ENCODE measurements around the gene ZNF138. TPM values are rescaled to one million over a fixed set of nuclear protein-coding genes. Genes with fewer than 3 reads are reported as not detected.
"Not testable (repeated sequence)": the region's sequence is repeated elsewhere in the genome, so short reads cannot be mapped to it uniquely, and the experiment has no call there.

Gene ZNF138
- total and polyA plus RNA-seq, 2 experiments from 2014 or later, result 48.7 to 68.4 TPM

DNA sequence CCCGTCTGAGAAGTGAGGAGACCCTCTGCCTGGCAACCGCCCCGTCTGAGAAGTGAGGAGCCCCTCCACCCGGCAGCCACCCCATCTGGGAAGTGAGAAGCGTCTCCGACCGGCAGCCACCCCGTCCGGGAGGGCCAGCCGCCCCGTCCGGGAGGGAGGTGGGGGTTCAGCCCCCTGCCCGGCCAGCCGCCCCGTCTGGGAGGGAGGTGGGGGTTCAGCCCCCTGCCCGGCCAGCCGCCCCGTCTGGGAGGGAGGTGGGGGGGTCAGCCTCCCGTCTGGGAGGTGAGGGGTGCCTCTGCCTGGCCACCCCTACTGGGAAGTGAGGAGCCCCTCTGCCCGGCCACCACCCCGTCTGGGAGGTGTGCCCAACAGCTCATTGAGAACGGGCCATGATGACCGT is 9.4 kb upstream of the ZNF138 start:
- not testable (repeated sequence) for H3K4me1 Mint-ChIP-seq; H3K36me3 Mint-ChIP-seq (ENCODE audit: low read depth); H3K9me2 ChIP-seq (ENCODE audit: insufficient read depth); H2AFZ ChIP-seq; DNase-seq (ENCODE audit: low spot score); H3K27me3 ChIP-seq (ENCODE audit: insufficient read depth); ATAC-seq; H3K4me1 ChIP-seq (ENCODE audit: insufficient read depth); H3K4me3 Mint-ChIP-seq; H3K79me2 ChIP-seq (replicated peaks; ENCODE audit: insufficient read depth); H4K20me1 ChIP-seq (replicated peaks; ENCODE audit: insufficient read depth); H3K4me3 ChIP-seq; H3K27ac ChIP-seq (ENCODE audit: low read depth); H3K4me2 ChIP-seq; H3F3A ChIP-seq (replicated peaks; ENCODE audit: low read depth); H3K36me3 ChIP-seq (ENCODE audit: insufficient read depth); H3K27me3 Mint-ChIP-seq (ENCODE audit: insufficient read depth, low read depth, poor library complexity); H3K27ac Mint-ChIP-seq
- peaks cover 53% of the 10 kb centered on the region for H3K9me3 Mint-ChIP-seq

DNA sequence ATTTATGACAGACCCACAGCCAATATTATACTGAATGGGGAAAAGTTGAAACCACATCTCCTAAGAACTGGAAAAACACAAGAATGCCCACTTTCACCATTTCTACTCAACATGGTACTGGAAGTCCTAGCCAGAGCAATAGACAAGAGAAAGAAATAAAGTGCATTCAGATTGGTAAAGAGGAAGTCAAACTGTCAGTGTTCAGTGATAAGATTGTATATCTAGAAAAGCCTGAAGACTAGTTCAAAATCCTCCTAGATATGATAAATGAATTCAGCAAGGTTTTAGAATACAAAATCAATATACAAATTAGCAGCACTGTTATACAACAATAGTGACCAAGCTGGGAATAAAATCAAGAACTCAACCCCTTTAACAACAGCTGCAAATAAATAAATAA is 6.9 kb upstream of the ZNF138 start:
- Histone ChIP-seq H3F3A (replicated peaks; ENCODE audit: low read depth) (no peaks in the 10 kb centered on the region), H4K20me1 (replicated peaks; ENCODE audit: insufficient read depth) (no peaks in the 10 kb centered on the region), H3K4me1 (ENCODE audit: insufficient read depth) (no peaks in the 10 kb centered on the region), H3K27ac (ENCODE audit: low read depth) (no peak overlapping the region), H3K9me2 (ENCODE audit: insufficient read depth) (no peaks in the 10 kb centered on the region), H3K4me2 (no peak overlapping the region), H3K36me3 (ENCODE audit: insufficient read depth) (no peaks in the 10 kb centered on the region), H3K27me3 (ENCODE audit: insufficient read depth) (no peaks in the 10 kb centered on the region), H3K4me3 (no peak overlapping the region), H3K79me2 (replicated peaks; ENCODE audit: insufficient read depth) (no peaks in the 10 kb centered on the region), H2AFZ (no peak overlapping the region)
- no peak overlapping the region for H3K4me3 Mint-ChIP-seq
- DNase-seq (ENCODE audit: low spot score) (no peak), ATAC-seq (no peak)
- peaks cover 4% of the 10 kb centered on the region; the same call in 1 of the 3 replicates for H3K4me1 Mint-ChIP-seq
- H3K36me3 Mint-ChIP-seq (ENCODE audit: low read depth), result no peaks in the 10 kb centered on the region; the same call in 2 of the 3 replicates
- no peak overlapping the region for H3K27ac Mint-ChIP-seq
- TF ChIP-seq JUNB (IDR thresholded peaks at IDR 0.05; ENCODE audit: unreplicated experiment) (no peak), CREB1 (CRISPR knock-in tag; IDR thresholded peaks at IDR 0.05; ENCODE audit: low read depth) (no peak), ZNF331 (CRISPR knock-in tag; IDR thresholded peaks at IDR 0.05; ENCODE audit: low read depth) (no peak), EZH2 (IDR thresholded peaks at IDR 0.05; ENCODE audit: low read depth, unreplicated experiment) (no peak)
- peaks cover 38% of the 10 kb centered on the region for H3K9me3 Mint-ChIP-seq
- peaks cover 4% of the 10 kb centered on the region for H3K27me3 Mint-ChIP-seq (ENCODE audit: insufficient read depth, low read depth, poor library complexity)

DNA sequence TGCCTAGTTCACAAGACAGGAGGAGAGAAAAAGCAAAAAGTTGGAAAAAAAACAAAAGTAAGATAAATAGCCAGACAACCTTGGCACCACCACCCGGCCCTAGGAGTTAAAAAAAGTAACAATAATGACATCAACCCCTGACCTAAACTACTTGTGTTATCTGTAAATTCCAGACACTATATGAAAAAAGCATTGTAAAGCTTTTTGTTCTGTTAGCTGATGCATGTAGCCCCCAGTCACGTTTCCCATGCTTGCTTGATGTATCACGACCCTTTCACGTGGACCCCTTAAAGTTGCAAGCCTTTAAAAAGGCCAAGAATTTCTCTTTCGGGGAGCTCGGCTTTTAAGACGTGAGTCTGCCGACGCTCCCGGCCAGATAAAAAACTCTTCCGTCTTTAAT is 5.0 kb upstream of the ZNF138 start:
- H3F3A ChIP-seq (replicated peaks; ENCODE audit: low read depth); H4K20me1 ChIP-seq (replicated peaks; ENCODE audit: insufficient read depth); H3K4me3 Mint-ChIP-seq; H3K4me3 ChIP-seq; H3K4me1 ChIP-seq (ENCODE audit: insufficient read depth); H3K36me3 ChIP-seq (ENCODE audit: insufficient read depth); H3K27ac Mint-ChIP-seq; H3K9me2 ChIP-seq (ENCODE audit: insufficient read depth); H3K27me3 Mint-ChIP-seq (ENCODE audit: insufficient read depth, low read depth, poor library complexity); H3K4me2 ChIP-seq; H3K27me3 ChIP-seq (ENCODE audit: insufficient read depth); ATAC-seq; H3K36me3 Mint-ChIP-seq (ENCODE audit: low read depth); H3K27ac ChIP-seq (ENCODE audit: low read depth); H3K79me2 ChIP-seq (replicated peaks; ENCODE audit: insufficient read depth); H3K4me1 Mint-ChIP-seq; DNase-seq (ENCODE audit: low spot score); H2AFZ ChIP-seq: not testable (repeated sequence)
- H3K9me3 Mint-ChIP-seq, result peaks cover 26% of the 10 kb centered on the region

DNA sequence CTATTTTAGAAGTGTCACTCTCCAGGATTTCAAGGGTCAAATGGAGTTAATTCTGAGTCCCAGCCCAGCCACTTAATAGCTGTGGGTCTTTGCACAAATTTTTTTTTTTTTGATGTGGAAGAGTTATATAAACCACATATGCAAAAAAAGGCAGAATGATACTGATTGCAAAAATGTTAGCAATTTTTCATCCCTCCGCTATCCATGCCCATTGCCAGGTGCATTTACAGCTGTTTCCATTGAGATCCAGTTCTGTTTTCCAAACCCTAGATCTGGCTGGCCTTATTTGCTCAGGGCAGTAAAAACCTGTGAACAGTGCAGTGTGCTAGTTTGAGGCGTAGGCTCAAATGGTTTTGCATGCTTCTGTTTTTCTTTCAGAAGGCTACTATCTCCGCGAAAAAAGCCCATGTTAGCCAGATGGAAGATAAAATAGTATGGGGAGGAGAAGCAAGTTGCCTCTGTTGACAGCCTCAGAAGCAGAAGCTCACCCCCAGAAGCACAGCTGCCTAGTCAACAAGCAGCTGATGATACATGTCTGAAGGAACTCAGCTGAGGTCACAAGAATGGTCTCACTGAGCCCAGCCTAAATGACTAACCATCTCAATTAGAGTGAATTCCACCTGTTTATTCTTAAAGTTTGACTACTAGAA is 997 bp upstream of the ZNF138 start:
- H3K36me3 Mint-ChIP-seq (ENCODE audit: low read depth), result peaks cover 14% of the 10 kb centered on the region
- peaks cover 18% of the 10 kb centered on the region for H3K4me1 Mint-ChIP-seq
- H3K27ac Mint-ChIP-seq, result peak overlapping the region; percentile 81; the same call in 1 of the 2 replicates
- H2AFZ ChIP-seq, result peak overlapping the region; percentile 10
- peaks cover 14% of the 10 kb centered on the region for H3K4me1 ChIP-seq (ENCODE audit: insufficient read depth)
- H3K4me2 ChIP-seq, result no peak overlapping the region
- H3F3A ChIP-seq (replicated peaks; ENCODE audit: low read depth), result no peaks in the 10 kb centered on the region
- peaks cover 12% of the 10 kb centered on the region; the same call in 1 of the 2 replicates for H4K20me1 ChIP-seq (replicated peaks; ENCODE audit: insufficient read depth)
- H3K4me3 Mint-ChIP-seq, result no peak overlapping the region
- peaks cover 37% of the 10 kb centered on the region for H3K79me2 ChIP-seq (replicated peaks; ENCODE audit: insufficient read depth)
- H3K27ac ChIP-seq (ENCODE audit: low read depth), result peak overlapping the region; percentile 43
- peaks cover 6% of the 10 kb centered on the region; the same call in 1 of the 3 replicates for H3K9me3 Mint-ChIP-seq
- H3K27me3 Mint-ChIP-seq (ENCODE audit: insufficient read depth, low read depth, poor library complexity), result peaks cover 12% of the 10 kb centered on the region
- H3K27me3 ChIP-seq (ENCODE audit: insufficient read depth), result no peaks in the 10 kb centered on the region
- 0 out of 2 replicates have a peak, but pooled peaks cover 6% of the 10 kb centered on the region for H3K36me3 ChIP-seq (ENCODE audit: insufficient read depth)
- H3K4me3 ChIP-seq, result no peak overlapping the region; the same call in 1 of the 2 replicates
- H3K9me2 ChIP-seq (ENCODE audit: insufficient read depth), result no peaks in the 10 kb centered on the region
- DNase-seq (ENCODE audit: low spot score) (no peak), ATAC-seq (no peak)
- TF ChIP-seq, protein P1, sequence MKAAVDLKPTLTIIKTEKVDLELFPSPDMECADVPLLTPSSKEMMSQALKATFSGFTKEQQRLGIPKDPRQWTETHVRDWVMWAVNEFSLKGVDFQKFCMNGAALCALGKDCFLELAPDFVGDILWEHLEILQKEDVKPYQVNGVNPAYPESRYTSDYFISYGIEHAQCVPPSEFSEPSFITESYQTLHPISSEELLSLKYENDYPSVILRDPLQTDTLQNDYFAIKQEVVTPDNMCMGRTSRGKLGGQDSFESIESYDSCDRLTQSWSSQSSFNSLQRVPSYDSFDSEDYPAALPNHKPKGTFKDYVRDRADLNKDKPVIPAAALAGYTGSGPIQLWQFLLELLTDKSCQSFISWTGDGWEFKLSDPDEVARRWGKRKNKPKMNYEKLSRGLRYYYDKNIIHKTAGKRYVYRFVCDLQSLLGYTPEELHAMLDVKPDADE (IDR thresholded peaks at IDR 0.05), result no peak
- no peak for TF ChIP-seq EZH2phosphoT487 (IDR thresholded peaks at IDR 0.05; ENCODE audit: unreplicated experiment)

Data from GM23338 (cell line).